Measurements from ENCODE around the gene CCL4. TPM values are rescaled to one million over a fixed set of nuclear protein-coding genes. Genes with fewer than 3 reads are reported as not detected.
A peak's percentile ranks its signal among the peaks of the same experiment; 100 is the strongest.

Gene CCL4
- total RNA-seq, 1 donor from 2014 or later = 0.40 TPM

DNA sequence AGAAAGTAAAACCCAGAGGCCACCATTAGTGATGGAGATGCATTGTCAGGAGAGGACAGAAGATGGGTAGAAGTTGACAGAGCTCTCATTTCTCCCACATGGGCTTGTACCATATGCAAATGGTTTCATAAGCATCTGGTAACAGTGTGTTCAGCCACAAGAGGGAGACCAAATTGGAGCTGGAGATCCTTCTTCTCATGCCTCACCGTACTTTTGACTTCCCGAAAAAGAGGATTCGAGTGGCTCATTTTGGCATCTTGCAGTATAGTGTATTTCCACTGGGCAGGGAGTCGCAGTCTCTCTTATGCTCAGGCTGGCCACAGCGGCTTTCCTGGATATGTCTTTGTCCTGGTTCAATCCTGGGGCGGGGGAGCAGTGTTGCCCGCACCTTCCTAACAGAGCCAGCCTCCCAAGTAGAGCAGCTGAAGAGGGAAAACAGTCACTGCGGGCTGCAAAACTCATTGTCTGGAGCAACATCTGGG lies 49.1 kb downstream of the CCL4 start:
- no peak overlapping the region for H3K4me3 ChIP-seq (ENCODE audit: low read depth, low read length)
- no peak for DNase-seq (ENCODE audit: low read depth)
- TF ChIP-seq, protein P1, sequence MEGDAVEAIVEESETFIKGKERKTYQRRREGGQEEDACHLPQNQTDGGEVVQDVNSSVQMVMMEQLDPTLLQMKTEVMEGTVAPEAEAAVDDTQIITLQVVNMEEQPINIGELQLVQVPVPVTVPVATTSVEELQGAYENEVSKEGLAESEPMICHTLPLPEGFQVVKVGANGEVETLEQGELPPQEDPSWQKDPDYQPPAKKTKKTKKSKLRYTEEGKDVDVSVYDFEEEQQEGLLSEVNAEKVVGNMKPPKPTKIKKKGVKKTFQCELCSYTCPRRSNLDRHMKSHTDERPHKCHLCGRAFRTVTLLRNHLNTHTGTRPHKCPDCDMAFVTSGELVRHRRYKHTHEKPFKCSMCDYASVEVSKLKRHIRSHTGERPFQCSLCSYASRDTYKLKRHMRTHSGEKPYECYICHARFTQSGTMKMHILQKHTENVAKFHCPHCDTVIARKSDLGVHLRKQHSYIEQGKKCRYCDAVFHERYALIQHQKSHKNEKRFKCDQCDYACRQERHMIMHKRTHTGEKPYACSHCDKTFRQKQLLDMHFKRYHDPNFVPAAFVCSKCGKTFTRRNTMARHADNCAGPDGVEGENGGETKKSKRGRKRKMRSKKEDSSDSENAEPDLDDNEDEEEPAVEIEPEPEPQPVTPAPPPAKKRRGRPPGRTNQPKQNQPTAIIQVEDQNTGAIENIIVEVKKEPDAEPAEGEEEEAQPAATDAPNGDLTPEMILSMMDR (conservative IDR thresholded peaks at IDR 0.05; ENCODE audit: low read depth, low read length) = peak; percentile 9

DNA sequence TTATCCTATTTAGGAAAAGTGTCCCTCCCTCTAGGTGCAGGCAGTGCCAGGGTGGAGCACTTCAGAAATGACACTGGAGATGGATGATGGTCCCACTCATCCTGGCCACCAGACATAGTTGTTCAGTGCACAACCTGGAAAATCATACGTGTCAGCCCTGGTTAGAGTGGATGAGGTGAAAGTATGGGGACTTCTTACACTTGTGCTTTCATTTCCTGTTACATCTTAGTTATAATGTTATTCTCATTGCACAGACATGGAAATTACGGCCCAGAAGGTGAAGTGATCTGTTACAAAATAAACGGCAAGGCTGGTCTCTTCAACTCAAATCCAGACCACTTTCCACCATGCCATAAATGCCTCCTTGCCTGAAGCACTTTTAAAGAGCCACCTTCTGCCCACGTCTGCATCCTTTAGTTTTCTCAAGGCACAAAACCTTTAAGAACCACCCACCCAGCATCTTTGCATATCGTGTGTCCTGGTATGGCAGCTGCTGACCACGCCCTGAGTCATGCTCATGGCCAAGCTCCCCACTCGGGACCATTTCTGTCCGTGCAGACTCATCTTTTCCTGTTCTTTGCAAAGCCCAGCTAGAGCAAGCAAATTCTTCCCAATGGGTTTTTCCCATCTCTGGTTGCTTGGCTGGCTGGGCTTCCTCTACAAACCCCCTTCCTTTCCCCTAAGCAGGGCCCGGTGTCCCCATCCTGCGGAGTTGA lies 50.4 kb downstream of the CCL4 start:
- TF ChIP-seq, protein P1 (conservative IDR thresholded peaks at IDR 0.05; ENCODE audit: low read depth, low read length) = no peak
- DNase-seq (ENCODE audit: low read depth) = no peak
- H3K4me3 ChIP-seq (ENCODE audit: low read depth, low read length) = no peak overlapping the region

Other genes starting within 250 kb of the CCL4 start
- gene HEATR9, start 234.9 kb upstream of the CCL4 start, total RNA-seq = not detected in 2 replicates
- not detected in 2 replicates for gene CCL5, start 223.5 kb upstream of the CCL4 start, total RNA-seq
- 2.8 and 4.0 TPM in 2 replicates for gene RDM1, start 173.1 kb upstream of the CCL4 start, total RNA-seq
- gene LYZL6, start 160.1 kb upstream of the CCL4 start, total RNA-seq = not detected in 2 replicates
- not detected in 2 replicates for gene CCL16, start 122.3 kb upstream of the CCL4 start, total RNA-seq
- gene CCL14, start 117.1 kb upstream of the CCL4 start, total RNA-seq = not detected in 2 replicates
- not detected in 2 replicates for gene CCL15, start 102.3 kb upstream of the CCL4 start, total RNA-seq
- gene CCL23, start 85.9 kb upstream of the CCL4 start, total RNA-seq = not detected in 2 replicates
- gene CCL18, start 39.6 kb upstream of the CCL4 start, total RNA-seq = not detected in 2 replicates
- gene CCL3, start 13.7 kb upstream of the CCL4 start, total RNA-seq = 1.3 TPM in 1 of 2 replicates, not detected in the other
- 4.8 TPM in 1 of 2 replicates, not detected in the other for gene TBC1D3B, start 72.8 kb downstream of the CCL4 start, total RNA-seq
- not detected in 2 replicates for gene CCL3L1, start 92.9 kb downstream of the CCL4 start, total RNA-seq
- not detected in 2 replicates for gene CCL4L2, start 107.2 kb downstream of the CCL4 start, total RNA-seq
- gene TBC1D3I, start 160.7 kb downstream of the CCL4 start, total RNA-seq = not detected in 2 replicates
- gene TBC1D3G, start 220.1 kb downstream of the CCL4 start, total RNA-seq = not detected in 2 replicates

All from epithelial cell of proximal tubule (primary cell).